Measurements from ENCODE around the gene SAMD4A.
A peak's percentile ranks its signal among the peaks of the same experiment; 100 is the strongest.

The SAMD4A gene

DNA sequence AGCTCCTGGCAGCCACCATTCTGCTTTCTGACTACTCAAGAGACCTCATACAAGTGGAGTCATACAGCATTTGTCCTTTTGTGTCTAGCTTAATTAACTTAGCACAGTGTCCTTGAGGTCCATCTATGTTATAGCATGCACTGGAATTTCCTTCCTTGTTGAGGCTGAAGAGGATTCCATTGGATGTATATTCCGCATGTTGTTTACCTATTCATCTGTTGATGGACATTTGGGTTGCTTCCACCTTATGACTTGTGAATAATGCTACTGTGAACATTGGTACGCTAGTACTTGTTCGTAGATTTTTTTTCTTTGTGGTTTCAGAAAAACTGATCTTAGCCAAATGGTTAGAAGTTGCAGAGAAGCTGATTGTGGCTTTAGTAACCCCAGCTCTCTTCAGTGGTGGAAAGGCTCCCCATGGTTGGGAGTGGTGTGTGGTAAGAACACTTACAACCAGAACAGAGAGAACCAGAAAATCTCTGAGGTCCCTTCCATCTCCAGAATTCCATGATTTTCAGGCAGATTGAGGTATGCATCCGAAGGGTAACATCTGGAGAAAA lies 118.4 kb downstream of the SAMD4A start:
- DNase-seq (ENCODE audit: low read depth) = no peak

- no peak for DNase-seq (ENCODE audit: low read depth)
These were observed 119.4 kb downstream of the SAMD4A start for GRCh38 chr14:54686219-54686870.

DNA sequence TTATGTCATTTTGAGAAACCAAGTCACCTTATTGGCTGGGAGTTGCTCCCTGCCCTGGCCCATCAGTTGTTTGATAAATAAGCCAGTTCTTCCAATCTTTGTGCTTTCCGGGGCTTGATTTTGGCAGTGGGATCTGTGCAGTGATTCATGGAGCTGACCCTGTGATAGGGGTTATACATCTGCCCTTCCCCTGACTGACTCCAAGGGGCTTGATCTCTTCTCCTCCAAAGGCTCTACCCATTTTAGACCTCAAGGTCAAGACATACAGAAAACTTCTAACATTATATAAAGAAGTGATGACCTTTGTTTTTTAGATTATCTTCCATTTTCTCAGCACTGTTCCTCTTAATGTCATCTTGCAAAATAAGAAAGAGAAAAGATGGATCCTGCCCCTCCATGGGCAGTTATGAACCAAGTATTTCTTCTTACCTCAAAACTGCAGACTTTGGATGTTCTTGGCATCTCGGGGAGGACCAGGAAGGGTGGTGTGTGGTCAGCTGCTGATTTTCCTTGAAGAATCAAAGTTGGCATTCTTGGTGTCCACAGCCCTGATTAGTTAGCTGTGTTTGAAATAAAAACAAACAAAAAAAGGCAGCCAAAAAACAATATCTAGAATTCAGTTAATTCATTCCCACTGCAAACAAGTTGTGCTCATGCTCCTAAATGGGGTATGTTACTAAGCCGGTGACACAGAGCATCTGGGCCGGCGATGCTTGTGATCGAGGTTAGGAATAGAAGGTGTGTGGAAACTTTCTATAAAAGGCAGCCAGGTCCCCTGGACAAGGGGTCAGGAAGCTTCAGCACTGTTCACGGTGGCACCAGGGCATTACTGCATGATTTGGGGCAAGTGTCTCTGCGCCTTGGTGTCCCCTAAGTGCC lies 120.2 kb downstream of the SAMD4A start:
- DNase-seq (ENCODE audit: low read depth) = no peak

DNA sequence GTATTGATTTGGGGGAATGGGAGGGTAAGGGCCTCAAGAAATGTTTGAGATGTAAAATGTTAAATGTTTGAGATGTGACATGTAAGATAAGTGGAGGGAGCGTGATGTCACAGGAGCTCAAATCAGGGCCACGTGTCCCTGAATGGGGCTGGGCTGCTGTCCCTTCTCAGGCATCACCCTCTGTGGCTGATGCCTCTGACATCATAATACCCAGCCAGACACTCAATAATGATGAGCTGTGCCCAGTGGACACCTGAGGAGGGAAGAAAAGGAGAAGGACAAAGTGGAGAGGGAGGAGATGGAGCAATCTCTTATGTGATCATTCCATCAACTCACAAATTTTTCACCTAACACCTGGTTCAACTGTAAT lies 120.8 kb downstream of the SAMD4A start:
- no peak for DNase-seq (ENCODE audit: low read depth)

GRCh38 chr14:54688229-54688628 lies 121.3 kb downstream of the SAMD4A start:
- DNase-seq (ENCODE audit: low read depth) = no peak

DNA sequence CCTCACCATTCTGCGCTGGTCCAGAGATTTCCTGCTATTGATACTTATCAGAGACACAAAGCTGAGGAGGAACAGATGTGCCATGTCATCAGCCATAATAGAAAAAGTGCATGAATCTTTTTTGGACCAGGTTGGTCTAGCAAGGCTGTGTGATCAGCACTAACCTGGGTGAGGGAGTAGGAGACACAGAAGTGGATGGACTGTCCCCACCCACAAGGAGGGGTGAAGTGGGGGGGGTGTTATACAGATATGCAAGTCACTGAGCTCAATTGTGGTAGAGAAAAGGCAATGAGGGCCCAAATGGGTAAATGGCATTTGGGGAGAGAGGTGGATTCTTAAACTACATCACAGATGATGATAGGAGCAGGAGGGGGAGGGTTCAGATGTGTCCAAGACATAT lies 123.0 kb downstream of the SAMD4A start:
- DNase-seq (ENCODE audit: low read depth) = no peak

GRCh38 chr14:54690887-54691286 lies 124.0 kb downstream of the SAMD4A start:
- no peak for DNase-seq (ENCODE audit: low read depth)

DNA sequence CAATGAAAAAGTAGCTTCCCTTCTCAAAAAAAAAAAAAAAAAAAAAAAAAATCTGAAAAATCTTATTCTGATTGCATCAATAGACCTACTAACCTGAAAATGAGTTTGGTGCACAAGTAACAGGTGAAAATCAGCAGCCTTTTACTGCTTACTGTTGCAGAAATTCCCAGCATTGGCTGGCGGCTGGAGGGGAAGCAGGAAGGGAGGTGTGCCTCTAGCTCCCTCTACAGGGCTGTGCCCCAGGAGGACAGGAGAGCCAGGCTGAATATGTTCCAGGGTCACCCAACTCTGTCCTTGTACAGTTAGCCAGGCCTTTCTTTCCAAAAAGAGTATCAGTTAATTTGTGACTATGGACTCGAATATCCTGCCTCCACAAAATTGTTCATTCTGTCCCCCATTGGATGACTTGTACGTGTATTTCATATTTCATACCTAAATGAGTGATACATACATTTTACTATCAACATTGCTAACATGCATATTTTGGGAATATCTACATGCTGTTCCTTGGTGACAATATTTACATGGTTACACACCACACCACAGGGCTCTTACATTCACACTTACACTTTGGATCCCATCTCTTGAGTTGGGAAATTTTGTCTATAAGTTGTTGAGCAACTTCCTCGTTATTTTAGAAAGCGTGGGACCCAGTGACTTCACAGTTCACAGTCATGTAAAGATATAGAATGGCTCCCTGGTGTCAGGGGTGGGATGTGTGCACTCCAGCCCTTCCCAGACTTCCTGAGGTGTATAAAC lies 124.8 kb downstream of the SAMD4A start:
- peak; percentile 25 for DNase-seq (ENCODE audit: low read depth)

- no peak for DNase-seq (ENCODE audit: low read depth)
These were observed 125.4 kb downstream of the SAMD4A start for GRCh38 chr14:54692284-54692772.

DNA sequence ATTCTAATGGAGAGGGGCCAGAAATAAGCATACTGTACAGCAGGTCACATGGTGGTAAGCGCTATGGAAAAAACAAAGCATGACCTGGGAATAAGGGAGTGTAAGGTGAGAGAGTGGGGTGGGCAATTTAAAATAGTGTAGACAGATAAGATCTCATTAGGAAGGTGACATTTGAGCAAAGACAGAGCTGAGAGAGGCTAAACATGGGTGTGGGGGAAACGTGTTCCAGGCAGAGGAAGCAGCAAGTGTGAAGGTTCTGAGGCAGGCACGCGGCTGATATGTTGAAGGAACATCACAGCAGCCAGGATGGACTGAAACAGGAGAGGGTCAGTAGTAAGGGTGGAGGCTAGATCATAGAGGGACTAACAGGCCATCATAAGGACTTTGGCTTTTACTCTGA lies 126.8 kb downstream of the SAMD4A start:
- no peak for DNase-seq (ENCODE audit: low read depth)

DNA sequence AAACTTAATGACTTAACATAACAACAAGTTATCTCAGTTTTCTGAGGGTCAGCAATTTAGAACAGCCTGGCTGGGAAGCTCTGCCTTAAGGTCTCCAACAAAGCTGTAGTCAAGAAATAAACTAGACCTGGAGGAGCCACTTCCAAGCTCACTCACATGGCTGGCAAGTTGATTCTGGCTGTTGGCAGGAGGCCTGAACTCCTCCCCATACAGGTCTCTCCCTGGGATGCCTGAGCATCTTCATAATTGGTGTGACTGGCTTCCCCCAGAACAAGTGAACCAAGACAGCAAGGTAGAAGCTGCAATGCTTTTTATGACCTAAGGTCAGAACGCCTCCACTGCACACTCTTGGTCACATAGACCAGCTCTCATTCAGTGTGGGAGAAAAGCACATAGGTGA lies 128.3 kb downstream of the SAMD4A start:
- DNase-seq (ENCODE audit: low read depth) = no peak

DNA sequence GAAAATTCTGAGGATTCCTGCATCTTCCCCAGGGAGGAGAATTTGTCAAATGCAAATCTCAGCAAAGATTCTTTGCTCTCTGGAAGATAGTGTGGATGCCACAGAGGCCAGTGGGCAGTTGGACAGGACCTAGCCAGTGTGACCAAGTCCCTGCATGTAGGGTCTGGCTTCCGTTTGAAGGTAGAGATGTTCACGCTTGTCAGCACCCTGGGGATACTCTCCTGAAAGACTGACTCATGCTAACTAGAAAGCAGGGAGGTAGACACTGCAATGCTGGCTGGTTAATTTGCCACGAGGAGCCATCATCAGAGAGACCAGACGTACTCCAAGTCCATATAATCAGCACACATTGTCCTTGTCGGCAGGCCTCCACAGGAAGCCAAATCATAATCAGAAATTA lies 130.1 kb downstream of the SAMD4A start:
- no peak for DNase-seq (ENCODE audit: low read depth)

DNA sequence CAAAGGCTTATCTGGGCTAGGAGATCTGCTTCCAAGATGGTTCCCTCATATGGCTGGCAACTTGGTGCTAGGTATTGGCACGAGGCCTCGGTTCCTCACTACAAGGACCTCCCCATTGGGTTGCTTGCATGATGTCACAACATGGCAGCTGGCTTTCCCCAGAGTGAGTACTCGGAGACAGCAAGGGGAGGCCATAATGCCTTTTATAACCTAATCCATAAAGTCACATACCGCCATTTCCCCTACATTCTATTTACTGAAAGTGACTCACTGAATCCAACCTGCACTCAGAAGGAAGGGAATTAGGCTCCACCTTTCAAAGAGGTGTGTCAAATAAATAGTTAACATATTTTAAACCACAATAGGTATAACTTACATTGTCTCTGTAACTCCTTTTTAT lies 130.9 kb downstream of the SAMD4A start:
- DNase-seq (ENCODE audit: low read depth) = no peak

- no peak for DNase-seq (ENCODE audit: low read depth)
These were observed 131.6 kb downstream of the SAMD4A start for GRCh38 chr14:54698501-54698900.

- no peak for DNase-seq (ENCODE audit: low read depth)
These were observed 132.1 kb downstream of the SAMD4A start for GRCh38 chr14:54698966-54699530.

DNA sequence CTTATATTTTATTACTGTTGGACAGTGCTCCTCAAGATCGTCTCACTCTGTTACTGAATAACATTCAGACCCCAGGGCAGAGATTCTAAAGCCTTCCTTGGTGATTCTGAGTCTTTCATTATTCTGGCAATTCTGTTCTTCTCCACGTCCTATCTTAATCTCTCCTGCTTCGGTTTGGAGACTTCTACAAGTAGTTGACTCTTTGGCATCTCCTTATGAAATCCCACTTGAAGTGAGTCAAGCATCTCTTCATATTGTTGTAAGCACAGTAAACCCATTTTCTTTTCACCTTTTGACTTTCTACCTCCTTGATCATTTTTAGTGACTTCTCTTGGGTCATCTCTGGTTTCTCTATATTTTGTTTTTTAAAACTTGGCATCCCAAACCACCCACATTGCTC lies 132.8 kb downstream of the SAMD4A start:
- DNase-seq (ENCODE audit: low read depth) = no peak

GRCh38 chr14:54700717-54701116 lies 133.8 kb downstream of the SAMD4A start:
- DNase-seq (ENCODE audit: low read depth) = no peak

GRCh38 chr14:54702014-54702491 lies 135.1 kb downstream of the SAMD4A start:
- DNase-seq (ENCODE audit: low read depth) = no peak

DNA sequence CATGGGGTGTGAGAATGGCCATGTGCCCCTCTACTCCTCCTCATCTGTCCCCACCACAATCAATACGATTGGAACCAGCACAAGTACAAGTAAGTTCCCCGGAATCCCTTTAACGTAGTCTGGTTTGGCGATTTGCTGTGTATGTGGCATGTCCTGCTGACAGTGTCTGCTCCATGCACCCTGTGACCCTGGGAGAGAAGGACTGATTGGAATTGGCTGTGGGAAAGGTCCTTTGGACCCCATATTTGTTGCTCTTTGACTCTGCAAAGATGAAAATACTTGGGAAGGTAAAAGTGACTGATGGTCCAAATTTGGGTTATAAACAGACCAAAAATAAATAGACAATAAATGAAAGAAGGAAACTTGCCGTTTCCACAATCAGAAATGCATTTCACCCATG lies 135.6 kb downstream of the SAMD4A start:
- DNase-seq (ENCODE audit: low read depth) = no peak

- DNase-seq (ENCODE audit: low read depth) = no peak
These were observed 136.2 kb downstream of the SAMD4A start for GRCh38 chr14:54703082-54703481.

- no peak for DNase-seq (ENCODE audit: low read depth)
These were observed 136.8 kb downstream of the SAMD4A start for GRCh38 chr14:54703724-54704123.

- DNase-seq (ENCODE audit: low read depth) = no peak
These were observed 137.8 kb downstream of the SAMD4A start for GRCh38 chr14:54704768-54705167.
